ENCODE results near the gene MCM9. TPM values are rescaled to one million over a fixed set of nuclear protein-coding genes. Genes with fewer than 3 reads are reported as not detected.

The MCM9 gene
- total and polyA plus RNA-seq, 2 of the 13 experiments (the other 11 are each of a cell fraction or from before 2014, with no cell fraction given), result 3.8 to 17.2 TPM

DNA sequence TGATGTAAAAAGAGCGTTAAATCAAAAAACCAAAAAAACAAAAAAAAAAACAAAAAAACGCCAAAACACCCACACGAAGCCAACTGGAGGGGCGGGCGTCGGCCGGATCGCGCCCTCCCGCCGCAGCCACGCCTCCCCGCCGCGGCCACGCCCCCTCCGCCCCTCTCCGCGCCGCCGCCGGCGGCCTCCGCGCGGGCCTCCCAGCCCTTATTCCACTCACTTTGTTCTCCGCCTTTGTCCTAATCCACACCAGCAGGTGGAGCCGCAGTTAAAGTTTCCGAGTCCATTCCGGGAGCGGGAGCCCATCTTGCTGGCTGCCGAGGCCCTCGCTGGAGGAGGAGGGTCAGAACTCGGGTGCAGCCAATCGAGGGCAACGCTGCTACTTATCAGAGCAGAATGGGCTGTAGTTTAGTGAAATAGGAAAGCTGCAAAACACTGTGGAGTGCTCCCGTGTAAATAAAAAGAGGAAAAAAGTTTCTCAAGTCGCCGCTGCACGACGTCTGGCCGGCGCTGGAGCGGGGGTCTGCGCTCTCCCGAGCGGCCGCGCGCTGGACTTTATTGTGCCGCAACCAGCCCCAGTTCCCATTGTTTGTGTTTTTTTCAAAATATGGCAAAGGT, 41.0 kb downstream of the MCM9 start, which contains the start of gene ASF1A (continued):
- TF ChIP-seq, protein P1, sequence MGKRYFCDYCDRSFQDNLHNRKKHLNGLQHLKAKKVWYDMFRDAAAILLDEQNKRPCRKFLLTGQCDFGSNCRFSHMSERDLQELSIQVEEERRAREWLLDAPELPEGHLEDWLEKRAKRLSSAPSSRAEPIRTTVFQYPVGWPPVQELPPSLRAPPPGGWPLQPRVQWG (CRISPR knock-in tag; IDR thresholded peaks at IDR 0.05; ENCODE audit: borderline replicate concordance, low read depth), result no peak
- TF ChIP-seq, protein P2, sequence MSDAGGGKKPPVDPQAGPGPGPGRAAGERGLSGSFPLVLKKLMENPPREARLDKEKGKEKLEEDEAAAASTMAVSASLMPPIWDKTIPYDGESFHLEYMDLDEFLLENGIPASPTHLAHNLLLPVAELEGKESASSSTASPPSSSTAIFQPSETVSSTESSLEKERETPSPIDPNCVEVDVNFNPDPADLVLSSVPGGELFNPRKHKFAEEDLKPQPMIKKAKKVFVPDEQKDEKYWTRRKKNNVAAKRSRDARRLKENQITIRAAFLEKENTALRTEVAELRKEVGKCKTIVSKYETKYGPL (CRISPR knock-in tag; IDR thresholded peaks at IDR 0.05), result peak; percentile 27; the same call in 1 of the 2 replicates
- TF ChIP-seq, protein P3, sequence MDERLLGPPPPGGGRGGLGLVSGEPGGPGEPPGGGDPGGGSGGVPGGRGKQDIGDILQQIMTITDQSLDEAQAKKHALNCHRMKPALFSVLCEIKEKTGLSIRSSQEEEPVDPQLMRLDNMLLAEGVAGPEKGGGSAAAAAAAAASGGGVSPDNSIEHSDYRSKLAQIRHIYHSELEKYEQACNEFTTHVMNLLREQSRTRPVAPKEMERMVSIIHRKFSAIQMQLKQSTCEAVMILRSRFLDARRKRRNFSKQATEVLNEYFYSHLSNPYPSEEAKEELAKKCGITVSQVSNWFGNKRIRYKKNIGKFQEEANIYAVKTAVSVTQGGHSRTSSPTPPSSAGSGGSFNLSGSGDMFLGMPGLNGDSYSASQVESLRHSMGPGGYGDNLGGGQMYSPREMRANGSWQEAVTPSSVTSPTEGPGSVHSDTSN (CRISPR knock-in tag; IDR thresholded peaks at IDR 0.05), result no peak
- no peak for TF ChIP-seq ZNF30 (CRISPR knock-in tag; IDR thresholded peaks at IDR 0.05)
- TF ChIP-seq, protein P4, sequence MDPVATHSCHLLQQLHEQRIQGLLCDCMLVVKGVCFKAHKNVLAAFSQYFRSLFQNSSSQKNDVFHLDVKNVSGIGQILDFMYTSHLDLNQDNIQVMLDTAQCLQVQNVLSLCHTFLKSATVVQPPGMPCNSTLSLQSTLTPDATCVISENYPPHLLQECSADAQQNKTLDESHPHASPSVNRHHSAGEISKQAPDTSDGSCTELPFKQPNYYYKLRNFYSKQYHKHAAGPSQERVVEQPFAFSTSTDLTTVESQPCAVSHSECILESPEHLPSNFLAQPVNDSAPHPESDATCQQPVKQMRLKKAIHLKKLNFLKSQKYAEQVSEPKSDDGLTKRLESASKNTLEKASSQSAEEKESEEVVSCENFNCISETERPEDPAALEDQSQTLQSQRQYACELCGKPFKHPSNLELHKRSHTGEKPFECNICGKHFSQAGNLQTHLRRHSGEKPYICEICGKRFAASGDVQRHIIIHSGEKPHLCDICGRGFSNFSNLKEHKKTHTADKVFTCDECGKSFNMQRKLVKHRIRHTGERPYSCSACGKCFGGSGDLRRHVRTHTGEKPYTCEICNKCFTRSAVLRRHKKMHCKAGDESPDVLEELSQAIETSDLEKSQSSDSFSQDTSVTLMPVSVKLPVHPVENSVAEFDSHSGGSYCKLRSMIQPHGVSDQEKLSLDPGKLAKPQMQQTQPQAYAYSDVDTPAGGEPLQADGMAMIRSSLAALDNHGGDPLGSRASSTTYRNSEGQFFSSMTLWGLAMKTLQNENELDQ (CRISPR knock-in tag; IDR thresholded peaks at IDR 0.05; ENCODE audit: borderline replicate concordance), result no peak
- peak; percentile 84 for TF ChIP-seq TEAD3 (CRISPR knock-in tag; optimal IDR thresholded peaks at IDR 0.05; ENCODE audit: borderline replicate concordance)
- no peak for TF ChIP-seq FLYWCH1 (CRISPR knock-in tag; IDR thresholded peaks at IDR 0.05)
- TF ChIP-seq, protein P5, sequence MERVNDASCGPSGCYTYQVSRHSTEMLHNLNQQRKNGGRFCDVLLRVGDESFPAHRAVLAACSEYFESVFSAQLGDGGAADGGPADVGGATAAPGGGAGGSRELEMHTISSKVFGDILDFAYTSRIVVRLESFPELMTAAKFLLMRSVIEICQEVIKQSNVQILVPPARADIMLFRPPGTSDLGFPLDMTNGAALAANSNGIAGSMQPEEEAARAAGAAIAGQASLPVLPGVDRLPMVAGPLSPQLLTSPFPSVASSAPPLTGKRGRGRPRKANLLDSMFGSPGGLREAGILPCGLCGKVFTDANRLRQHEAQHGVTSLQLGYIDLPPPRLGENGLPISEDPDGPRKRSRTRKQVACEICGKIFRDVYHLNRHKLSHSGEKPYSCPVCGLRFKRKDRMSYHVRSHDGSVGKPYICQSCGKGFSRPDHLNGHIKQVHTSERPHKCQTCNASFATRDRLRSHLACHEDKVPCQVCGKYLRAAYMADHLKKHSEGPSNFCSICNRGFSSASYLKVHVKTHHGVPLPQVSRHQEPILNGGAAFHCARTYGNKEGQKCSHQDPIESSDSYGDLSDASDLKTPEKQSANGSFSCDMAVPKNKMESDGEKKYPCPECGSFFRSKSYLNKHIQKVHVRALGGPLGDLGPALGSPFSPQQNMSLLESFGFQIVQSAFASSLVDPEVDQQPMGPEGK (CRISPR knock-in tag; IDR thresholded peaks at IDR 0.05), result peak; percentile 65
- TF ChIP-seq CAMTA2 (CRISPR knock-in tag; IDR thresholded peaks at IDR 0.05; ENCODE audit: borderline replicate concordance), result no peak
- no peak for TF ChIP-seq MEIS1 (CRISPR knock-in tag; IDR thresholded peaks at IDR 0.05; ENCODE audit: borderline replicate concordance)
- TF ChIP-seq, protein P6, sequence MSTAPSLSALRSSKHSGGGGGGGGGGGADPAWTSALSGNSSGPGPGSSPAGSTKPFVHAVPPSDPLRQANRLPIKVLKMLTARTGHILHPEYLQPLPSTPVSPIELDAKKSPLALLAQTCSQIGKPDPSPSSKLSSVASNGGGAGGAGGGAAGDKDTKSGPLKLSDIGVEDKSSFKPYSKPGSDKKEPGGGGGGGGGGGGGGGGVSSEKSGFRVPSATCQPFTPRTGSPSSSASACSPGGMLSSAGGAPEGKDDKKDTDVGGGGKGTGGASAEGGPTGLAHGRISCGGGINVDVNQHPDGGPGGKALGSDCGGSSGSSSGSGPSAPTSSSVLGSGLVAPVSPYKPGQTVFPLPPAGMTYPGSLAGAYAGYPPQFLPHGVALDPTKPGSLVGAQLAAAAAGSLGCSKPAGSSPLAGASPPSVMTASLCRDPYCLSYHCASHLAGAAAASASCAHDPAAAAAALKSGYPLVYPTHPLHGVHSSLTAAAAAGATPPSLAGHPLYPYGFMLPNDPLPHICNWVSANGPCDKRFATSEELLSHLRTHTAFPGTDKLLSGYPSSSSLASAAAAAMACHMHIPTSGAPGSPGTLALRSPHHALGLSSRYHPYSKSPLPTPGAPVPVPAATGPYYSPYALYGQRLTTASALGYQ (CRISPR knock-in tag; IDR thresholded peaks at IDR 0.05), result no peak
- TF ChIP-seq POGZ (CRISPR knock-in tag; IDR thresholded peaks at IDR 0.05), result peak; percentile 93
- TF ChIP-seq RAD21 (CRISPR knock-in tag; IDR thresholded peaks at IDR 0.05), result peak; percentile 74
- TF ChIP-seq, protein P7, sequence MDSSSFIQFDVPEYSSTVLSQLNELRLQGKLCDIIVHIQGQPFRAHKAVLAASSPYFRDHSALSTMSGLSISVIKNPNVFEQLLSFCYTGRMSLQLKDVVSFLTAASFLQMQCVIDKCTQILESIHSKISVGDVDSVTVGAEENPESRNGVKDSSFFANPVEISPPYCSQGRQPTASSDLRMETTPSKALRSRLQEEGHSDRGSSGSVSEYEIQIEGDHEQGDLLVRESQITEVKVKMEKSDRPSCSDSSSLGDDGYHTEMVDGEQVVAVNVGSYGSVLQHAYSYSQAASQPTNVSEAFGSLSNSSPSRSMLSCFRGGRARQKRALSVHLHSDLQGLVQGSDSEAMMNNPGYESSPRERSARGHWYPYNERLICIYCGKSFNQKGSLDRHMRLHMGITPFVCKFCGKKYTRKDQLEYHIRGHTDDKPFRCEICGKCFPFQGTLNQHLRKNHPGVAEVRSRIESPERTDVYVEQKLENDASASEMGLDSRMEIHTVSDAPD (CRISPR knock-in tag; IDR thresholded peaks at IDR 0.05), result peak; percentile 52; the same call in 1 of the 2 replicates
- no peak for TF ChIP-seq AGO2 (optimal IDR thresholded peaks at IDR 0.05; ENCODE audit: low read depth, low read length)
- TF ChIP-seq, protein P8, sequence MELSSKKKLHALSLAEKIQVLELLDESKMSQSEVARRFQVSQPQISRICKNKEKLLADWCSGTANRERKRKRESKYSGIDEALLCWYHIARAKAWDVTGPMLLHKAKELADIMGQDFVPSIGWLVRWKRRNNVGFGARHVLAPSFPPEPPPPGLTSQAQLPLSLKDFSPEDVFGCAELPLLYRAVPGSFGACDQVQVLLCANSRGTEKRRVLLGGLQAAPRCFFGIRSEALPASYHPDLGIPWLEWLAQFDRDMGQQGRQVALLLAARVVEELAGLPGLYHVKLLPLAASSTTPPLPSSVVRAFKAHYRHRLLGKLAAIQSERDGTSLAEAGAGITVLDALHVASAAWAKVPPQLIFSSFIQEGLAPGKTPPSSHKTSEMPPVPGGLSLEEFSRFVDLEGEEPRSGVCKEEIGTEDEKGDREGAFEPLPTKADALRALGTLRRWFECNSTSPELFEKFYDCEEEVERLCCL (CRISPR knock-in tag; IDR thresholded peaks at IDR 0.05; ENCODE audit: borderline replicate concordance), result no peak
- TF ChIP-seq NFYB (CRISPR knock-in tag; IDR thresholded peaks at IDR 0.05), result peak; percentile 81
